Activated T-cell treated with anti-CD3 and anti-CD28 coated beads, Interleukin-2, amount 50 U/mL, for 48 hours (primary cell): ENCODE measurements around the gene TEPSIN.
A peak's percentile ranks its signal among the peaks of the same experiment; 100 is the strongest.

Experiments
- DNase-seq, 2 experiments: peaks; one replicate each; pipeline ENCODE4 v3.0.0-alpha.2; 2020

Gene TEPSIN

GRCh38 chr17:81218459-81218858, 20.4 kb downstream of the TEPSIN start:
- no peak for DNase-seq

GRCh38 chr17:81217491-81217890, 21.4 kb downstream of the TEPSIN start:
- DNase-seq: no peak

- no peak for DNase-seq
These were observed 24.9 kb downstream of the TEPSIN start for GRCh38 chr17:81213978-81214377.

- DNase-seq: no peak
These were observed 26.5 kb downstream of the TEPSIN start for GRCh38 chr17:81212365-81212764.

GRCh38 chr17:81210868-81211267, 28.0 kb downstream of the TEPSIN start:
- DNase-seq: no peak

GRCh38 chr17:81210466-81210865, 28.4 kb downstream of the TEPSIN start:
- no peak for DNase-seq

- DNase-seq: no peak
These were observed 29.7 kb downstream of the TEPSIN start for GRCh38 chr17:81209141-81209540.

GRCh38 chr17:81208651-81209050, 30.2 kb downstream of the TEPSIN start:
- no peak for DNase-seq

GRCh38 chr17:81207610-81208581, 31.0 kb downstream of the TEPSIN start:
- DNase-seq: no peak

GRCh38 chr17:81206657-81207056, 32.2 kb downstream of the TEPSIN start:
- no peak for DNase-seq

- DNase-seq: no peak
These were observed 32.7 kb downstream of the TEPSIN start for GRCh38 chr17:81206166-81206565.

GRCh38 chr17:81204578-81204977, 34.3 kb downstream of the TEPSIN start:
- no peak for DNase-seq

- no peak for DNase-seq
These were observed 35.7 kb downstream of the TEPSIN start for GRCh38 chr17:81203136-81203535.

GRCh38 chr17:81202318-81202717, 36.5 kb downstream of the TEPSIN start:
- no peak for DNase-seq

GRCh38 chr17:81200695-81201580, 37.9 kb downstream of the TEPSIN start:
- peak in 1 of 2 experiments; percentile 28 for DNase-seq

GRCh38 chr17:81200201-81200600, 38.7 kb downstream of the TEPSIN start:
- DNase-seq: no peak

GRCh38 chr17:81199482-81199830, 39.4 kb downstream of the TEPSIN start:
- no peak for DNase-seq

GRCh38 chr17:81198826-81199481, 39.9 kb downstream of the TEPSIN start:
- no peak for DNase-seq

- no peak for DNase-seq
These were observed 40.9 kb downstream of the TEPSIN start for GRCh38 chr17:81197831-81198490.

- no peak for DNase-seq
These were observed 41.5 kb downstream of the TEPSIN start for GRCh38 chr17:81197409-81197795.

GRCh38 chr17:81196505-81197408, 42.1 kb downstream of the TEPSIN start:
- DNase-seq: no peak
